GM12878 (cell line): ENCODE measurements around the gene BPIFA1. TPM values are rescaled to one million over a fixed set of nuclear protein-coding genes. Genes with fewer than 3 reads are reported as not detected.

Experiments used
- ATAC-seq: fragments of 200-7000 bp; cut with Tn5 transposase; 3 replicates; pipeline ENCODE4 v1.9.1; 2020; ENCODE audit warnings: mild to moderate bottlenecking, moderate library complexity
- BruUV-seq: library from RNA; stranded (reverse); fragments of 400-500 nt; replicated peaks from 2 replicates; lab custom pipeline; 2021; lab: Mats Ljungman, UMichigan
- CTCF ChIA-PET: fragments of 300-600 bp; sonication (Branson Sonifier 250); formaldehyde crosslinking; extraction: SDS; loops from one replicate; lab custom pipeline; 2021; ENCODE audit warnings: inconsistent platforms; lab: Yijun Ruan, JAX
- POLR2A ChIA-PET: fragments of 350-600 bp; formaldehyde crosslinking; extraction: SDS; loops from one replicate; lab custom pipeline; 2021; ENCODE audit warnings: inconsistent platforms; lab: Charles Lee
- RAD21 ChIA-PET: fragments of 300-600 bp; sonication (Branson Sonifier 250); formaldehyde crosslinking; loops from one replicate; lab custom pipeline; 2023; ENCODE audit warnings: antibody characterized with exemption; ENCODE audit not compliant: unreplicated experiment; lab: Charles Lee
- SMC1A ChIA-PET: fragments of 300-600 bp; sonication (Branson Sonifier 250); formaldehyde crosslinking; loops from one replicate; lab custom pipeline; 2023; ENCODE audit not compliant: unreplicated experiment, uncharacterized antibody; lab: Charles Lee
- DNase-seq: peaks from one replicate; pipeline ENCODE4 v3.0.0-alpha.2; 2011; ENCODE audit warnings: low read depth, low spot score
- FAIRE-seq: peaks from 3 replicates; lab custom pipeline; 2011; peaks lifted over from hg19 to GRCh38; lab: Jason Lieb, UNC
- H2AFZ ChIP-seq: 2 replicates; pipeline ENCODE4 v1.6.0; 2011; ENCODE audit warnings: low read depth, low read length, control low read depth; ENCODE audit not compliant: control insufficient read depth
- H3K27ac ChIP-seq: 2 replicates; pipeline ENCODE4 v1.5.1; 2011; ENCODE audit warnings: control low read depth; ENCODE audit not compliant: control insufficient read depth, insufficient read depth
- H3K27me3 ChIP-seq, 2 experiments: replicated peaks in 1 of 2; 2 replicates each; pipeline versions ENCODE4 v1.6.0 to v1.6.1; 2011; ENCODE audit warnings: low read length in 1 of 2; ENCODE audit not compliant: control insufficient read depth in 2 of 2, insufficient read depth in 2 of 2
- H3K36me3 ChIP-seq, 2 experiments: 2 replicates each; pipeline ENCODE4 v1.5.1; 2011; ENCODE audit warnings: low read length in 1 of 2; ENCODE audit not compliant: control insufficient read depth in 2 of 2, insufficient read depth in 2 of 2
- H3K4me1 ChIP-seq: 2 replicates; pipeline ENCODE4 v1.6.1; 2011; ENCODE audit warnings: mild to moderate bottlenecking, low read length, moderate library complexity, mixed read lengths; ENCODE audit not compliant: control insufficient read depth, insufficient read depth
- H3K4me2 ChIP-seq: 2 replicates; pipeline ENCODE4 v1.6.0; 2011; ENCODE audit warnings: control low read depth; ENCODE audit not compliant: control insufficient read depth, insufficient read depth
- H3K4me3 ChIP-seq: fragments of 200-600 bp; sonication (generic); 2 replicates; pipeline ENCODE4 v1.5.1; 2016
- H3K79me2 ChIP-seq: 2 replicates; pipeline ENCODE4 v1.6.0; 2011; ENCODE audit warnings: low read length; ENCODE audit not compliant: control insufficient read depth, insufficient read depth
- H3K9ac ChIP-seq: 2 replicates; pipeline ENCODE4 v1.8.0; 2011; ENCODE audit warnings: low read length, control low read depth, mixed read lengths; ENCODE audit not compliant: control insufficient read depth, insufficient read depth
- H3K9me3 ChIP-seq: replicated peaks from 3 replicates; pipeline ENCODE4 v1.5.1; 2011; ENCODE audit warnings: mild to moderate bottlenecking, low read length; ENCODE audit not compliant: control insufficient read depth, insufficient read depth
- H4K20me1 ChIP-seq: 2 replicates; pipeline ENCODE4 v1.6.0; 2011; ENCODE audit not compliant: control insufficient read depth, insufficient read depth
- ATF7 ChIP-seq: fragments of 450-650 bp; IDR thresholded peaks from 2 replicates; pipeline ENCODE4 v1.6.1; 2016; ENCODE audit warnings: low read depth, mild to moderate bottlenecking
- BCL11A ChIP-seq: IDR thresholded peaks from 2 replicates; pipeline ENCODE4 v1.6.1; 2011; ENCODE audit warnings: low read depth, low read length
- BMI1 ChIP-seq: fragments of 450-650 bp; IDR thresholded peaks from 2 replicates; pipeline ENCODE4 v1.6.1; 2016; ENCODE audit warnings: mild to moderate bottlenecking, moderate library complexity, borderline replicate concordance
- CBX3 ChIP-seq: fragments of 200-600 bp; sonication (generic); IDR thresholded peaks from 2 replicates; pipeline ENCODE4 v1.6.1; 2016; ENCODE audit warnings: low read depth, borderline replicate concordance
- CEBPB ChIP-seq, 2 experiments: fragments of 150-350 bp in 1 of 2; IDR thresholded peaks; 2 replicates each; pipeline ENCODE4 v1.6.1; 2012 to 2014; ENCODE audit warnings: low read depth in 2 of 2, low read length in 2 of 2, borderline replicate concordance in 1 of 2, inconsistent platforms in 1 of 2
- CHD4 ChIP-seq: fragments of 200-600 bp; sonication (generic); IDR thresholded peaks from 2 replicates; pipeline ENCODE4 v1.6.1; 2016; ENCODE audit warnings: mild to moderate bottlenecking
- EP300 ChIP-seq, 2 experiments: fragments of 150-350 bp in 1 of 2; IDR thresholded peaks; 2 replicates each; pipeline ENCODE4 v1.6.1; 2011 to 2012; ENCODE audit warnings: low read depth in 2 of 2, low read length in 2 of 2, borderline replicate concordance in 1 of 2, improper control_type of control experiment in 1 of 2, inconsistent platforms in 1 of 2; ENCODE audit not compliant: control insufficient read depth in 1 of 2
- IRF4 ChIP-seq: IDR thresholded peaks from 2 replicates; pipeline ENCODE4 v1.6.1; 2011; ENCODE audit warnings: low read depth, low read length
- MTA2 ChIP-seq: fragments of 450-650 bp; IDR thresholded peaks from 2 replicates; pipeline ENCODE4 v1.6.1; 2016; ENCODE audit warnings: low read depth, mild to moderate bottlenecking, moderate library complexity
- NFYA ChIP-seq: IDR thresholded peaks from 2 replicates; pipeline ENCODE4 v1.6.1; 2011; ENCODE audit warnings: low read depth, mild to moderate bottlenecking, low read length, improper control_type of control experiment, borderline replicate concordance
- PML ChIP-seq: IDR thresholded peaks from 2 replicates; pipeline ENCODE4 v1.6.1; 2012; ENCODE audit warnings: low read length, inconsistent platforms
- RBBP5 ChIP-seq: fragments of 200-600 bp; sonication (generic); conservative IDR thresholded peaks from 2 replicates; pipeline ENCODE4 v1.6.1; 2016
- SMAD1 ChIP-seq: fragments of 450-650 bp; IDR thresholded peaks from 2 replicates; pipeline ENCODE4 v1.6.1; 2018; ENCODE audit warnings: mild to moderate bottlenecking, low read depth; ENCODE audit not compliant: partially characterized antibody
- SMAD5 ChIP-seq: IDR thresholded peaks from 2 replicates; pipeline ENCODE4 v1.6.1; 2016; ENCODE audit warnings: antibody characterized with exemption, low read depth
- SUZ12 ChIP-seq: fragments of 200-600 bp; sonication (generic); IDR thresholded peaks from one replicate; pipeline ENCODE4 v1.6.1; 2018; ENCODE audit warnings: antibody characterized with exemption, mild to moderate bottlenecking; ENCODE audit not compliant: unreplicated experiment
- ZNF24 ChIP-seq: fragments of 450-650 bp; IDR thresholded peaks from 2 replicates; pipeline ENCODE4 v1.6.1; 2017; ENCODE audit warnings: antibody characterized with exemption, mild to moderate bottlenecking
- WGBS: methylation state at CpG from one replicate; pipeline ENCODE4 v1.1.6; 2016; ENCODE audit warnings: low lambda C conversion rate; ENCODE audit not compliant: insufficient replicate concordance, insufficient coverage; ENCODE audit errors: missing lambda C conversion rate; 5-methylcytosine and 5-hydroxymethylcytosine counted together
- in situ Hi-C: fragments of 300-500 bp; cut with MboI; formaldehyde crosslinking; loops from 9 replicates; pipeline ENCODE4 v1.14.3; 2018; ENCODE audit warnings: mixed read lengths
- intact Hi-C: fragments of 100-400 bp; cut with micrococcal nuclease; formaldehyde crosslinking; loops from one replicate; pipeline ENCODE4 v1.14.2; 2022; ENCODE audit not compliant: unreplicated experiment
- polyA plus RNA-seq, 11 experiments: library from polyadenylated mRNA; depleted of rRNA in 4 of 11; unstranded in 6 of 11; stranded (reverse) in 5 of 11; fragments of >200 nt; fragmentation: Nextera tagmentation in 4 of 11; fragmentation: Illumina TruSeq in 1 of 11; extraction: Ambion mirVana in 4 of 11; extraction: Trizol in 1 of 11; gene quantifications; 1 replicate in 1 of 11; 2 replicates in 10 of 11; pipeline versions ENCODE4 v1.2.1 to v1.2.3, GENCODE V29; 2011 to 2016; ENCODE audit warnings: inconsistent platforms in 2 of 11, missing spikeins in 2 of 11, low read depth in 1 of 11
- total RNA-seq, 4 experiments: library from RNA; depleted of rRNA in 3 of 4; stranded (reverse); fragments of >200 nt in 3 of 4; fragmentation: Illumina TruSeq in 1 of 4; extraction: Trizol in 1 of 4; gene quantifications; 2 replicates each; pipeline versions ENCODE4 v1.2.1 to v1.2.3, GENCODE V29; 2013 to 2021
- TF ChIP-seq, protein P1 (sequence below): IDR thresholded peaks from 2 replicates; pipeline ENCODE4 v1.6.1; 2012; ENCODE audit warnings: low read depth, low read length, improper control_type of control experiment
- TF ChIP-seq, protein P2 (sequence below): fragments of 450-650 bp; IDR thresholded peaks from 2 replicates; pipeline ENCODE4 v1.6.1; 2016; ENCODE audit warnings: mild to moderate bottlenecking, moderate library complexity, borderline replicate concordance
- TF ChIP-seq, protein P3 (sequence below): IDR thresholded peaks from 2 replicates; pipeline ENCODE4 v1.6.1; 2012; ENCODE audit warnings: low read depth, low read length, improper control_type of control experiment

Gene BPIFA1
- total and polyA plus RNA-seq, 10 of the 15 experiments (the other 5 are each of a cell fraction or from before 2014, with no cell fraction given) = not detected

DNA sequence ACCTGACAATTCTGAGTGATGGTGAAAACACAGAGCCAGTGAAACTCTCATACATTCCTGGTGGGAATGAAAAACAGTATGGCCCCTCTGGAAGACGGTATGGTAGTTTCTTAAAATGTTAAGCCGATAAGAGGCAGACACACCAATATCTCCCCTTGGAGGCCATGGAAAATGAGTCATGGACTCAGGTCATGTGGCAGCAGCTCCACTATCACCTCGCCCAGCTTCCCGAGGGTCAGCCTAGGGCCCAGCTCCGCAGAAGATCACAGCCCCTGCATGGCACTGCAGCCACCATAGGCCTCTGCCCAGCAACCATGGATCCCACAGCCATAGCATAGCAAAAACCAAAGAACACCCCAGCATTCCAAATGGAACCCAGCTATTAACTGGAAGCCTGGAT is 21.4 kb downstream of the BPIFA1 start:
- ATAC-seq = no peak
- Histone ChIP-seq H3K4me3 (no peak overlapping the region), H3K4me1 (no peaks in the 10 kb centered on the region), H3K4me2 (no peak overlapping the region), H3K9me3 (no peaks in the 10 kb centered on the region), H3K36me3 (no peaks in the 10 kb centered on the region), H3K9ac (no peak overlapping the region), H2AFZ (no peak overlapping the region), H4K20me1 (no peaks in the 10 kb centered on the region), H3K27me3 (no peaks in the 10 kb centered on the region), H3K79me2 (no peaks in the 10 kb centered on the region), H3K27ac (no peak overlapping the region)
- RAD21 ChIA-PET = no interaction called here
- no peak for DNase-seq
- BruUV-seq = no TSS peak
- WGBS = 72% methylated on average over 5 of the region's 5 CpGs
- no peak for FAIRE-seq
- in situ Hi-C loops (no loop called here), intact Hi-C loops (no loop called here)
- SMC1A ChIA-PET = no interaction called here
- no peak for TF ChIP-seq BCL11A
- no peak for TF ChIP-seq SMAD1
- TF ChIP-seq MTA2 = no peak
- no peak for TF ChIP-seq RBBP5
- TF ChIP-seq, protein P1, sequence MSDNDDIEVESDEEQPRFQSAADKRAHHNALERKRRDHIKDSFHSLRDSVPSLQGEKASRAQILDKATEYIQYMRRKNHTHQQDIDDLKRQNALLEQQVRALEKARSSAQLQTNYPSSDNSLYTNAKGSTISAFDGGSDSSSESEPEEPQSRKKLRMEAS = no peak
- TF ChIP-seq NFYA = no peak
- TF ChIP-seq IRF4 = no peak
- TF ChIP-seq, protein P2, sequence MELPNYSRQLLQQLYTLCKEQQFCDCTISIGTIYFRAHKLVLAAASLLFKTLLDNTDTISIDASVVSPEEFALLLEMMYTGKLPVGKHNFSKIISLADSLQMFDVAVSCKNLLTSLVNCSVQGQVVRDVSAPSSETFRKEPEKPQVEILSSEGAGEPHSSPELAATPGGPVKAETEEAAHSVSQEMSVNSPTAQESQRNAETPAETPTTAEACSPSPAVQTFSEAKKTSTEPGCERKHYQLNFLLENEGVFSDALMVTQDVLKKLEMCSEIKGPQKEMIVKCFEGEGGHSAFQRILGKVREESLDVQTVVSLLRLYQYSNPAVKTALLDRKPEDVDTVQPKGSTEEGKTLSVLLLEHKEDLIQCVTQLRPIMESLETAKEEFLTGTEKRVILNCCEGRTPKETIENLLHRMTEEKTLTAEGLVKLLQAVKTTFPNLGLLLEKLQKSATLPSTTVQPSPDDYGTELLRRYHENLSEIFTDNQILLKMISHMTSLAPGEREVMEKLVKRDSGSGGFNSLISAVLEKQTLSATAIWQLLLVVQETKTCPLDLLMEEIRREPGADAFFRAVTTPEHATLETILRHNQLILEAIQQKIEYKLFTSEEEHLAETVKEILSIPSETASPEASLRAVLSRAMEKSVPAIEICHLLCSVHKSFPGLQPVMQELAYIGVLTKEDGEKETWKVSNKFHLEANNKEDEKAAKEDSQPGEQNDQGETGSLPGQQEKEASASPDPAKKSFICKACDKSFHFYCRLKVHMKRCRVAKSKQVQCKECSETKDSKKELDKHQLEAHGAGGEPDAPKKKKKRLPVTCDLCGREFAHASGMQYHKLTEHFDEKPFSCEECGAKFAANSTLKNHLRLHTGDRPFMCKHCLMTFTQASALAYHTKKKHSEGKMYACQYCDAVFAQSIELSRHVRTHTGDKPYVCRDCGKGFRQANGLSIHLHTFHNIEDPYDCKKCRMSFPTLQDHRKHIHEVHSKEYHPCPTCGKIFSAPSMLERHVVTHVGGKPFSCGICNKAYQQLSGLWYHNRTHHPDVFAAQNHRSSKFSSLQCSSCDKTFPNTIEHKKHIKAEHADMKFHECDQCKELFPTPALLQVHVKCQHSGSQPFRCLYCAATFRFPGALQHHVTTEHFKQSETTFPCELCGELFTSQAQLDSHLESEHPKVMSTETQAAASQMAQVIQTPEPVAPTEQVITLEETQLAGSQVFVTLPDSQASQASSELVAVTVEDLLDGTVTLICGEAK = no peak
- no peak for TF ChIP-seq CEBPB (IDR thresholded peaks at IDR 0.05; ENCODE audit: borderline replicate concordance in 1 of 2, low read depth in 2 of 2, low read length in 2 of 2)
- TF ChIP-seq SMAD5 = no peak
- TF ChIP-seq CHD4 = no peak
- TF ChIP-seq BMI1 = no peak
- no peak for TF ChIP-seq ZNF24
- no peak for TF ChIP-seq PML
- TF ChIP-seq, protein P3, sequence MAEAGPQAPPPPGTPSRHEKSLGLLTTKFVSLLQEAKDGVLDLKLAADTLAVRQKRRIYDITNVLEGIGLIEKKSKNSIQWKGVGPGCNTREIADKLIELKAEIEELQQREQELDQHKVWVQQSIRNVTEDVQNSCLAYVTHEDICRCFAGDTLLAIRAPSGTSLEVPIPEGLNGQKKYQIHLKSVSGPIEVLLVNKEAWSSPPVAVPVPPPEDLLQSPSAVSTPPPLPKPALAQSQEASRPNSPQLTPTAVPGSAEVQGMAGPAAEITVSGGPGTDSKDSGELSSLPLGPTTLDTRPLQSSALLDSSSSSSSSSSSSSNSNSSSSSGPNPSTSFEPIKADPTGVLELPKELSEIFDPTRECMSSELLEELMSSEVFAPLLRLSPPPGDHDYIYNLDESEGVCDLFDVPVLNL = no peak
- no peak for TF ChIP-seq SUZ12
- TF ChIP-seq ATF7 = no peak
- TF ChIP-seq EP300 (IDR thresholded peaks at IDR 0.05; ENCODE audit: borderline replicate concordance in 1 of 2, control insufficient read depth in 1 of 2, low read depth in 2 of 2, low read length in 2 of 2) = no peak
- TF ChIP-seq CBX3 = no peak
- POLR2A ChIA-PET = no interaction called here
- CTCF ChIA-PET = no interaction called here
